HL-60 (cell line): ENCODE data around the gene NBPF3.
"Not testable (repeated sequence)": the region's sequence is repeated elsewhere in the genome, so short reads cannot be mapped to it uniquely, and the experiment has no call there.

Experiments
- DNase-seq, 2 experiments: peaks; one replicate each; pipeline ENCODE4 v3.0.0-alpha.2; 2010 to 2020; ENCODE audit warnings: low read depth in 1 of 2, low spot score in 1 of 2
- H3K27ac ChIP-seq: fragments of 250-450 bp; sonication (Bioruptor Pico); replicated peaks from 2 replicates; pipeline ENCODE4 v1.5.1; 2020; ENCODE audit warnings: mild to moderate bottlenecking, moderate library complexity
- H3K27me3 ChIP-seq: fragments of 250-450 bp; sonication (Bioruptor Pico); 2 replicates; pipeline ENCODE4 v1.5.1; 2021; ENCODE audit warnings: mild to moderate bottlenecking, moderate library complexity; ENCODE audit not compliant: insufficient read depth, poor library complexity, severe bottlenecking
- H3K4me3 ChIP-seq: replicated peaks from 2 replicates; pipeline ENCODE4 v1.5.1; 2011; ENCODE audit warnings: mild to moderate bottlenecking, control low read depth, low read length; ENCODE audit not compliant: insufficient read depth
- CTCF ChIP-seq: IDR thresholded peaks from one replicate; pipeline ENCODE4 v1.5.1; 2011; ENCODE audit warnings: low read length, control low read depth, inconsistent platforms; ENCODE audit not compliant: insufficient read depth
- GABPA ChIP-seq: IDR thresholded peaks from 2 replicates; pipeline ENCODE4 v1.6.1; 2012; ENCODE audit warnings: low read depth
- POLR2AphosphoS5 ChIP-seq: IDR thresholded peaks from 2 replicates; pipeline ENCODE4 v1.6.1; 2012; ENCODE audit warnings: low read depth
- REST ChIP-seq: IDR thresholded peaks from 2 replicates; pipeline ENCODE4 v1.6.1; 2012; ENCODE audit warnings: low read depth; ENCODE audit not compliant: insufficient replicate concordance
- SPI1 ChIP-seq: IDR thresholded peaks from 2 replicates; pipeline ENCODE4 v1.6.1; 2012; ENCODE audit warnings: low read depth, mild to moderate bottlenecking, borderline replicate concordance

The NBPF3 gene

GRCh38 chr1:21451212-21451611 lies 11.3 kb downstream of the NBPF3 start:
- DNase-seq: no peak
- H3K27me3 ChIP-seq: no peaks in the 10 kb centered on the region
- H3K4me3 ChIP-seq: no peak overlapping the region
- no peak for TF ChIP-seq CTCF
- TF ChIP-seq GABPA: no peak
- TF ChIP-seq REST: no peak
- no peak overlapping the region for H3K27ac ChIP-seq

GRCh38 chr1:21451981-21452411 lies 12.1 kb downstream of the NBPF3 start:
- TF ChIP-seq POLR2AphosphoS5: no peak
- TF ChIP-seq SPI1: no peak
- no peak for DNase-seq
- Histone ChIP-seq H3K4me3 (no peak overlapping the region), H3K27ac (no peak overlapping the region), H3K27me3 (no peaks in the 10 kb centered on the region)

GRCh38 chr1:21453964-21454614 lies 14.2 kb downstream of the NBPF3 start:
- peak; percentile 45; the same call in 1 of the 2 replicates for TF ChIP-seq POLR2AphosphoS5
- DNase-seq: peak; percentile 51 to 81
- not testable (repeated sequence) for H3K27me3 ChIP-seq, H3K4me3 ChIP-seq
- H3K27ac ChIP-seq: peak overlapping the region; percentile 55

- not testable (repeated sequence) for H3K27ac ChIP-seq, H3K27me3 ChIP-seq, DNase-seq, H3K4me3 ChIP-seq
Observed at GRCh38 chr1:21454904-21455303, 15.0 kb downstream of the NBPF3 start.

GRCh38 chr1:21457654-21458053 lies 17.7 kb downstream of the NBPF3 start:
- Histone ChIP-seq H3K27me3 (no peaks in the 10 kb centered on the region), H3K4me3 (no peak overlapping the region), H3K27ac (no peak overlapping the region)
- no peak for DNase-seq
- TF ChIP-seq CTCF (no peak), SPI1 (no peak), REST (no peak), POLR2AphosphoS5 (no peak), GABPA (no peak)

- not testable (repeated sequence) for H3K27me3 ChIP-seq, DNase-seq, H3K27ac ChIP-seq, H3K4me3 ChIP-seq
Observed at GRCh38 chr1:21465127-21465526, 25.2 kb downstream of the NBPF3 start.

- H3K27ac ChIP-seq, H3K4me3 ChIP-seq, H3K27me3 ChIP-seq, DNase-seq: not testable (repeated sequence)
Observed at GRCh38 chr1:21467946-21468345, 28.0 kb downstream of the NBPF3 start.
